OCI-LY1 (cell line): ENCODE results near the gene SCN1A.

Experiments
- H2AFZ ChIP-seq: fragments of 200-600 bp; sonication (generic), shearing (Covaris generic); 2 replicates; pipeline ENCODE4 v1.6.0; 2014; ENCODE audit warnings: antibody characterized with exemption, mild to moderate bottlenecking, low read length
- H3F3A ChIP-seq: fragments of 200-600 bp; sonication (generic), shearing (Covaris generic); 2 replicates; pipeline ENCODE4 v1.6.0; 2014; ENCODE audit warnings: mild to moderate bottlenecking, antibody characterized with exemption, low read length, moderate library complexity; ENCODE audit not compliant: insufficient read depth
- H3K27ac ChIP-seq: fragments of 200-600 bp; sonication (generic); 2 replicates; pipeline ENCODE4 v1.5.1; 2014; ENCODE audit warnings: low read length, mixed run types, mild to moderate bottlenecking, low read depth; ENCODE audit not compliant: poor library complexity, severe bottlenecking
- H3K27me3 ChIP-seq: fragments of 200-600 bp; sonication (generic); 2 replicates; pipeline ENCODE4 v1.6.0; 2014; ENCODE audit warnings: antibody characterized with exemption, mild to moderate bottlenecking, low read length, moderate library complexity; ENCODE audit not compliant: insufficient read depth
- H3K36me3 ChIP-seq: fragments of 200-600 bp; sonication (generic); 2 replicates; pipeline ENCODE4 v1.6.1; 2014; ENCODE audit warnings: mild to moderate bottlenecking, antibody characterized with exemption, low read length, moderate library complexity, mixed read lengths; ENCODE audit not compliant: insufficient read depth
- H3K4me1 ChIP-seq: fragments of 200-600 bp; sonication (generic); 2 replicates; pipeline ENCODE4 v1.5.1; 2014; ENCODE audit warnings: mild to moderate bottlenecking, low read length, moderate library complexity; ENCODE audit not compliant: insufficient read depth, severe bottlenecking
- H3K4me2 ChIP-seq: fragments of 200-600 bp; sonication (generic), shearing (Covaris generic); 2 replicates; pipeline ENCODE4 v1.6.1; 2014; ENCODE audit warnings: low read length
- H3K4me3 ChIP-seq: fragments of 200-600 bp; sonication (generic); 2 replicates; pipeline ENCODE4 v1.5.1; 2014; ENCODE audit warnings: low read length, low read depth, mild to moderate bottlenecking, mixed read lengths; ENCODE audit not compliant: poor library complexity, severe bottlenecking
- H3K79me2 ChIP-seq: fragments of 200-600 bp; shearing (Covaris generic); 2 replicates; pipeline ENCODE4 v1.6.1; 2016; ENCODE audit warnings: mixed run types, low read length, mixed read lengths; ENCODE audit not compliant: insufficient read depth
- H3K9ac ChIP-seq: fragments of 200-600 bp; sonication (generic), shearing (Covaris generic); 2 replicates; pipeline ENCODE4 v1.6.1; 2014; ENCODE audit warnings: mild to moderate bottlenecking, low read length, mixed read lengths
- H3K9me2 ChIP-seq: fragments of 200-600 bp; sonication (generic), shearing (Covaris generic); 2 replicates; pipeline ENCODE4 v1.6.1; 2014; ENCODE audit warnings: low read depth, mild to moderate bottlenecking, low read length, mixed read lengths
- H3K9me3 ChIP-seq: fragments of 200-600 bp; shearing (Covaris generic); 2 replicates; pipeline ENCODE4 v1.6.1; 2014; ENCODE audit warnings: low read length, mixed read lengths
- H4K20me1 ChIP-seq: fragments of 200-600 bp; sonication (generic), shearing (Covaris generic); 2 replicates; pipeline ENCODE4 v1.6.0; 2016; ENCODE audit warnings: mild to moderate bottlenecking, low read length; ENCODE audit not compliant: insufficient read depth
- CTCF ChIP-seq: fragments of 200-600 bp; sonication (generic), shearing (Covaris generic); IDR thresholded peaks from 2 replicates; pipeline ENCODE4 v1.5.1; 2017; ENCODE audit warnings: mild to moderate bottlenecking, antibody characterized with exemption, low read length, moderate library complexity, mixed read lengths
- EZH2 ChIP-seq: fragments of 200-600 bp; sonication (generic), shearing (Covaris generic); IDR thresholded peaks from 2 replicates; pipeline ENCODE4 v1.8.0; 2017; ENCODE audit warnings: borderline replicate concordance, mixed run types, mild to moderate bottlenecking, antibody characterized with exemption, low read length, moderate library complexity, mixed read lengths

The SCN1A gene

DNA sequence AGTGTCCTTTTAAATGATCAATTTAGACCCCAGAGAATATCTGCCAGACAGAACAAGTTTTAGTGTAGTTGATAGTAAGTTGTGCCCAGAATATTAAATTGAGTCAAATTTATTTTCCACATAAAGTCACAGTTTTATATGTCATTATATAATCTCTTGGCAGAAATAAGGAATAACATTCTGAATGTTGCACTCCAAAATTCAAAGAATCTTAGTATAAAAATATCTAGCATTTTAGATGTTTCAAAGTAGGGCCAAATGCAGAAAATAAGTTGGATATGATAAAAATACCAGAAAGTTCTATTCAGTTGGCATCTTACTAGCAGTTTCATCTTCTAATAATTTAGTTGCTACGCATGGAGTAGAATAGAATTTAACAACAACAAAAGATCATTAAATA lies 33.5 kb downstream of the SCN1A start:
- H4K20me1 ChIP-seq, result no peaks in the 10 kb centered on the region
- H3K9me3 ChIP-seq, result no peaks in the 10 kb centered on the region
- H3K9ac ChIP-seq, result no peak overlapping the region
- H3K9me2 ChIP-seq, result no peaks in the 10 kb centered on the region
- no peak overlapping the region for H2AFZ ChIP-seq
- TF ChIP-seq EZH2, result no peak
- H3K36me3 ChIP-seq, result no peaks in the 10 kb centered on the region
- H3K79me2 ChIP-seq, result no peaks in the 10 kb centered on the region
- no peaks in the 10 kb centered on the region for H3K27me3 ChIP-seq
- no peaks in the 10 kb centered on the region for H3K4me1 ChIP-seq
- H3K4me3 ChIP-seq, result no peak overlapping the region
- no peak overlapping the region for H3K27ac ChIP-seq
- no peak overlapping the region for H3K4me2 ChIP-seq
- H3F3A ChIP-seq, result no peaks in the 10 kb centered on the region

DNA sequence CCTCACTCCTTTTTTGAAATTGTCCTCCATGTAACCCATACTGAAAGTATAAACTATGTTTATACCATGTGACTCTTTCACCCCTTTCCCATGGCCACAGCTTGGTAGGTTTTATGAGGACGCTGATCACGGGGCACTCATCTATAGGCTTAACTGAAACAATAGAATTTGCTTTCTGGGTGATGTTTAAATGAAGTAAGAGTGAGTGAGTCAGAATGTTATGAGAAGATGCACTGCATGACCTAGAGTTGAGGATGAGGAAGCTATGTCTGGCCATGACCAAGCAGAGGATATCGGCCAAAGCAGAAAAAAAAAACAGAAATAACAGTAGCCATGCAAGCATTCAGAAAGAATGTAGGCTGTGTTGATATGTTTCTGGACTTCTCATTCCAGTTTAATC lies 34.9 kb downstream of the SCN1A start:
- Histone ChIP-seq H3K36me3 (no peaks in the 10 kb centered on the region), H3K4me1 (no peaks in the 10 kb centered on the region), H3K4me3 (no peak overlapping the region), H3K27ac (no peak overlapping the region), H3K9ac (no peak overlapping the region), H3K4me2 (no peak overlapping the region), H3K79me2 (no peaks in the 10 kb centered on the region), H3K9me2 (no peaks in the 10 kb centered on the region), H3K9me3 (no peaks in the 10 kb centered on the region), H4K20me1 (no peaks in the 10 kb centered on the region), H2AFZ (no peak overlapping the region), H3K27me3 (no peaks in the 10 kb centered on the region), H3F3A (no peaks in the 10 kb centered on the region)
- TF ChIP-seq CTCF, result no peak

DNA sequence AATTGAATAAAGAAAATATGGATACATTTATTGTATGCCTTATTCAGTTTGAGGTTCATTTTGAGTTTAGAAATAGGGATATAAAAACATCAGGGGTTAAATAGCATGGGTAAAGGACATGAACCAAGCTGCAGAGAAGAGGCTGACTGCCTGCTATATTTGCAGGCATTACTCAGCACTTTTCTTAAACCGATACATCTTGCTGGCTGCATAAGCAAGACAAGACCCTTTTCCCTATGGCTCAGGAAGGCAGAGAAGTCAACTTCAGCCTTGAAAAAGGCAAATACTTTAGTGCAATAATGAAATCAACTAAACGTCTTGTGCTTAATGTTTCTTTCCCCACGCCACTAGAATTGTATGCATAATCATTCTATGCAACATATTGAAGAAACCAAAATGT lies 36.4 kb downstream of the SCN1A start:
- Histone ChIP-seq H3K9me2 (no peaks in the 10 kb centered on the region), H3K27me3 (no peaks in the 10 kb centered on the region), H3K36me3 (no peaks in the 10 kb centered on the region), H4K20me1 (no peaks in the 10 kb centered on the region), H2AFZ (no peak overlapping the region), H3K9me3 (no peaks in the 10 kb centered on the region), H3K4me3 (no peak overlapping the region), H3K9ac (no peak overlapping the region), H3K79me2 (no peaks in the 10 kb centered on the region), H3K4me2 (no peak overlapping the region), H3F3A (no peaks in the 10 kb centered on the region), H3K27ac (no peak overlapping the region), H3K4me1 (no peaks in the 10 kb centered on the region)
- no peak for TF ChIP-seq CTCF
- TF ChIP-seq EZH2, result no peak

DNA sequence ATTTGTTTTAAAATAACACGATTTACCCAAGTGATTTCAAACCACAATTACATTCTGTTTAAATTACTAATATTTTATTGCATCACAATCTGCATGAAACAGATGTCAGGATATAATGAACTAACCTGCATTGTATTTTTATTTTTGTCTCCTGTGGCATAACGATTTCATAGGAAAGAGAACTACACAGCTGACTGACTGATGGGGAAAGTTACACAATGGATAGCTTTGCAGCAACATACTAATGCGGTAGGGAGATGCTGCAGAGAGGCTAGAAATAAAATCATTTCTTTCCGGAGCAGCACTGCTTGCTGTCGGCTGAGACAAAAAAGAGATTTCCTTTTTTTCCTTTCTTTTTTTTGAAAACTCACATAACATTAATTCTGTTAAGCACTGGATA lies 36.9 kb downstream of the SCN1A start:
- H3K79me2 ChIP-seq, result no peaks in the 10 kb centered on the region
- TF ChIP-seq EZH2 (no peak), CTCF (no peak)
- H2AFZ ChIP-seq, result no peak overlapping the region
- no peaks in the 10 kb centered on the region for H3K4me1 ChIP-seq
- no peaks in the 10 kb centered on the region for H3K9me2 ChIP-seq
- no peak overlapping the region for H3K27ac ChIP-seq
- H4K20me1 ChIP-seq, result no peaks in the 10 kb centered on the region
- H3K9me3 ChIP-seq, result no peaks in the 10 kb centered on the region
- H3K36me3 ChIP-seq, result no peaks in the 10 kb centered on the region
- no peaks in the 10 kb centered on the region for H3F3A ChIP-seq
- no peak overlapping the region for H3K9ac ChIP-seq
- H3K27me3 ChIP-seq, result no peaks in the 10 kb centered on the region
- H3K4me3 ChIP-seq, result no peak overlapping the region
- no peak overlapping the region for H3K4me2 ChIP-seq
